Epithelial cell of proximal tubule (primary cell): ENCODE data around the gene RHOH. TPM values are rescaled to one million over a fixed set of nuclear protein-coding genes. Genes with fewer than 3 reads are reported as not detected.

ENCODE experiments used
- DNase-seq: peaks from one replicate; pipeline ENCODE4 v3.0.0-alpha.2; 2011; ENCODE audit warnings: low read depth
- H3K4me3 ChIP-seq: 2 replicates; pipeline ENCODE4 v1.5.1; 2011; ENCODE audit warnings: low read depth, mild to moderate bottlenecking, low read length
- CTCF ChIP-seq: conservative IDR thresholded peaks from 2 replicates; pipeline ENCODE4 v1.5.1; 2012; ENCODE audit warnings: low read depth, mild to moderate bottlenecking, low read length
- total RNA-seq: library from RNA; depleted of rRNA; stranded (reverse); fragments of >200 nt; gene quantifications from 2 replicates; pipeline ENCODE4 v1.2.3, GENCODE V29; 2015

Gene RHOH
- total RNA-seq, 1 donor from 2014 or later: not detected

- no peak for TF ChIP-seq CTCF
- DNase-seq: no peak
- H3K4me3 ChIP-seq: no peak overlapping the region
Observed at GRCh38 chr4:40204507-40205258, 7.9 kb downstream of the RHOH start.

- DNase-seq: no peak
- H3K4me3 ChIP-seq: no peak overlapping the region
- TF ChIP-seq CTCF: no peak
Observed at GRCh38 chr4:40205259-40206198, 8.7 kb downstream of the RHOH start.

GRCh38 chr4:40206426-40206825 lies 9.6 kb downstream of the RHOH start:
- no peak for TF ChIP-seq CTCF

GRCh38 chr4:40209401-40209800 lies 12.6 kb downstream of the RHOH start:
- no peak overlapping the region for H3K4me3 ChIP-seq
- no peak for TF ChIP-seq CTCF
- no peak for DNase-seq

More at GRCh38 chr4:40206426-40206825, 9.6 kb downstream of the RHOH start:
- no peak for DNase-seq
- H3K4me3 ChIP-seq: no peak overlapping the region

GRCh38 chr4:40210776-40211175 lies 13.9 kb downstream of the RHOH start:
- no peak for TF ChIP-seq CTCF
- DNase-seq: no peak
- no peak overlapping the region for H3K4me3 ChIP-seq

GRCh38 chr4:40211224-40212185 lies 14.7 kb downstream of the RHOH start:
- no peak overlapping the region for H3K4me3 ChIP-seq
- no peak for DNase-seq
- TF ChIP-seq CTCF: no peak
